ENCODE measurements around the gene LHFPL6. TPM values are rescaled to one million over a fixed set of nuclear protein-coding genes. Genes with fewer than 3 reads are reported as not detected.

Gene LHFPL6
- total RNA-seq, 2 donors from 2014 or later, result 0.36 to 0.81 TPM

GRCh38 chr13:39410096-39410901 lies 192.7 kb downstream of the LHFPL6 start:
- H3K36me3 Mint-ChIP-seq, result no peaks in the 10 kb centered on the region
- DNase-seq (ENCODE audit: low spot score) (no peak), ATAC-seq (no peak)
- H3K4me1 Mint-ChIP-seq (ENCODE audit: low read depth in 2 of 2), result no peaks in the 10 kb centered on the region
- H3K4me3 Mint-ChIP-seq, result no peak overlapping the region
- H3K27ac Mint-ChIP-seq, result no peak overlapping the region
- H3K27me3 Mint-ChIP-seq, result no peaks in the 10 kb centered on the region
- H3K9me3 Mint-ChIP-seq, result no peaks in the 10 kb centered on the region

DNA sequence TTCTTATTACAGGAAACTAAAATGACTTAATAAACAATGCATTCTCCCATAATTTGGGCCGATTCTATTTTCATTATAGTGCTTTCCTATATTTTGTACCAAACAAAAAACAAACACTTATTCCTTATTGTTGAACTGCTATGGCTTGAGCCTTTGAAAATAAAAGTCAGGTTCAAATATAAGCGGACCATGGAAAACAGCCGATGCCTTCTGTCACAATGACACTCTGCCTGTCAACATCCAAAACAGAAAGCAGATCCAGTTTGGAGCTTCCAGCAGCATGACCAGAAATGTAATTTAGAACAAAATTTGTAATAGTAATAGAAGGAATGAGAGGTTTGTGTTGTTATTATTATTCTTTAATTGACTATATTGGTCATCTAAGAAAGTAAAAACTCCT lies 194.5 kb downstream of the LHFPL6 start:
- H3K4me3 Mint-ChIP-seq, result no peak overlapping the region
- no peak for DNase-seq (ENCODE audit: low spot score)
- no peaks in the 10 kb centered on the region for H3K9me3 Mint-ChIP-seq
- H3K36me3 Mint-ChIP-seq, result no peaks in the 10 kb centered on the region
- no peak overlapping the region for H3K27ac Mint-ChIP-seq
- no peaks in the 10 kb centered on the region for H3K27me3 Mint-ChIP-seq
- ATAC-seq, result no peak
- no peaks in the 10 kb centered on the region for H3K4me1 Mint-ChIP-seq (ENCODE audit: low read depth in 2 of 2)

DNA sequence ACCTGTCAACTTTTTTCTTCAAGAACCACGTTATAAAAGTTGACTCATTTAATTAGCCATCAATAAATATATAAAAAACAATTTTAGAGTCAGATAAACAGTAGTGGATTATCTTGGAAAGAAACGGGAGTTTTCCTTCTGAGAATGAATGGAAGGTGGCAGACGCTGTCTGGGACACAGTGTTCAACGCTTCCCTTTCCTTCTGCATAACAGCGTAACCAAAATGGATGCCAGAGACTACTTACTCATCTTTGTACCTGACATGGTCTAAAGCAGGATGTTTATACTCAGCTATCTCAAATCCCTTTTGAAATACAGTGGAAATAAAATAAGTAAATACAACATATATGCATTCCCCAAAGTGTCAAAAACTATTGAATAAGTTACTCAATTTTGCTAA lies 195.2 kb downstream of the LHFPL6 start:
- H3K4me3 Mint-ChIP-seq, result no peak overlapping the region
- H3K27ac Mint-ChIP-seq, result no peak overlapping the region
- DNase-seq (ENCODE audit: low spot score) (no peak), ATAC-seq (no peak)
- H3K27me3 Mint-ChIP-seq, result no peaks in the 10 kb centered on the region
- H3K9me3 Mint-ChIP-seq, result no peaks in the 10 kb centered on the region
- no peaks in the 10 kb centered on the region for H3K4me1 Mint-ChIP-seq (ENCODE audit: low read depth in 2 of 2)
- H3K36me3 Mint-ChIP-seq, result no peaks in the 10 kb centered on the region

- ATAC-seq, result no peak
- Mint-ChIP-seq H3K36me3 (no peaks in the 10 kb centered on the region), H3K4me3 (no peak overlapping the region), H3K27me3 (no peaks in the 10 kb centered on the region), H3K9me3 (no peaks in the 10 kb centered on the region), H3K27ac (no peak overlapping the region), H3K4me1 (ENCODE audit: low read depth in 2 of 2) (no peaks in the 10 kb centered on the region)
- no peak for DNase-seq (ENCODE audit: low spot score)
Measured at GRCh38 chr13:39407138-39407537, 195.9 kb downstream of the LHFPL6 start.

DNA sequence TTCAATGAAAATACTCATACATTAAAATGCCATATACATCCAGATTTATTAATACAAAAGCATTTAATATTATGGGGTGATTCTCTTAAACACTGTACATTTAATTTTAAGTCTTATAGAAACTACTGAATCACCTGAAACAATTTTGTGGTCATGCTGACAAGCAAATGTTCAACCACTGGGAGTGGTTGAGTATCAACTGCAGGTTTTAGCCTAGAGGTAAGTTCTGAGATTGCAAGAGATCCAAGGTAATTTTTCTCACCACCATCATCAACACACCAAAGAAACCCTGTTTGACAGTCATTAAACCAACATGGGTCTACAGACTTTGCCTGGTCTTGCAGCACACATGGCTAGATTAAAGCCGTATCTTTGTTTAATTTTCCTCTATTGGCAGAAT lies 196.3 kb downstream of the LHFPL6 start:
- no peaks in the 10 kb centered on the region for H3K27me3 Mint-ChIP-seq
- no peak overlapping the region for H3K27ac Mint-ChIP-seq
- no peaks in the 10 kb centered on the region for H3K36me3 Mint-ChIP-seq
- no peaks in the 10 kb centered on the region for H3K4me1 Mint-ChIP-seq (ENCODE audit: low read depth in 2 of 2)
- H3K9me3 Mint-ChIP-seq, result no peaks in the 10 kb centered on the region
- no peak for DNase-seq (ENCODE audit: low spot score)
- no peak overlapping the region for H3K4me3 Mint-ChIP-seq
- no peak for ATAC-seq

DNA sequence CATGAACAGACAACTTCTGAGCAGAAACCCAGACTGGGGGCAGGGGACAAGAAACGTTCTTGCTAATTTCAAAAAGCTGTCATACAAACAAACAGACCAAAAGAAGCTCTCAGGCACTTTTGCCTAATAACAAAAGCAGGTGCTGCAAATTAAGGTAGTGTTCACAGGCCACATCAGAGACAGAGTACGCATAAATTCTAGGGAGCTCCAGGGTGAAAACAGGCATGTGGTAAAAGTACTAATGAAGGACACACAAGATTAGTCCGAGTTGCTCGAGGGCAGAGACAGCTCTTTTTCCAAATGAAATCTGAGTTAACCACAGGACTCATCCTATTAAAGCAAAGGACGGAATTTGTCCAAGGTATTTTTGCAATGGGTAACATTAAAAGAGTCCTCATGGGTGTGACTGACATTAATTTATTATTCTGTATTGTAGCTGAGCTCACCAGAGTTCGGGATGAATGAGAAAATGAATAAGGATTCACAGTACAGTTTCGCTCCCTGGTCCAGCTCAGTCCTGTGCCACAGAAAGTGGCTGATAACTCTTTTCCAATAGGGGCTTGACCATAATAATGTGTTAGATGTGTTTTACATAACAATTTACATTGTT lies 197.3 kb downstream of the LHFPL6 start:
- Mint-ChIP-seq H3K27me3 (no peaks in the 10 kb centered on the region), H3K9me3 (no peaks in the 10 kb centered on the region), H3K27ac (no peak overlapping the region), H3K4me1 (ENCODE audit: low read depth in 2 of 2) (no peaks in the 10 kb centered on the region), H3K4me3 (no peak overlapping the region), H3K36me3 (no peaks in the 10 kb centered on the region)
- no peak for DNase-seq (ENCODE audit: low spot score)
- ATAC-seq, result no peak

- Mint-ChIP-seq H3K4me3 (no peak overlapping the region), H3K4me1 (ENCODE audit: low read depth in 2 of 2) (no peaks in the 10 kb centered on the region), H3K9me3 (no peaks in the 10 kb centered on the region), H3K36me3 (no peaks in the 10 kb centered on the region), H3K27me3 (no peaks in the 10 kb centered on the region), H3K27ac (no peak overlapping the region)
- DNase-seq (ENCODE audit: low spot score) (no peak), ATAC-seq (no peak)
Measured at GRCh38 chr13:39405107-39405506, 197.9 kb downstream of the LHFPL6 start.

- DNase-seq (ENCODE audit: low spot score) (no peak), ATAC-seq (no peak)
- Mint-ChIP-seq H3K36me3 (no peaks in the 10 kb centered on the region), H3K27me3 (no peaks in the 10 kb centered on the region), H3K27ac (no peak overlapping the region), H3K4me3 (no peak overlapping the region), H3K4me1 (ENCODE audit: low read depth in 2 of 2) (no peaks in the 10 kb centered on the region), H3K9me3 (no peaks in the 10 kb centered on the region)
Measured at GRCh38 chr13:39403106-39403505, 199.9 kb downstream of the LHFPL6 start.

DNA sequence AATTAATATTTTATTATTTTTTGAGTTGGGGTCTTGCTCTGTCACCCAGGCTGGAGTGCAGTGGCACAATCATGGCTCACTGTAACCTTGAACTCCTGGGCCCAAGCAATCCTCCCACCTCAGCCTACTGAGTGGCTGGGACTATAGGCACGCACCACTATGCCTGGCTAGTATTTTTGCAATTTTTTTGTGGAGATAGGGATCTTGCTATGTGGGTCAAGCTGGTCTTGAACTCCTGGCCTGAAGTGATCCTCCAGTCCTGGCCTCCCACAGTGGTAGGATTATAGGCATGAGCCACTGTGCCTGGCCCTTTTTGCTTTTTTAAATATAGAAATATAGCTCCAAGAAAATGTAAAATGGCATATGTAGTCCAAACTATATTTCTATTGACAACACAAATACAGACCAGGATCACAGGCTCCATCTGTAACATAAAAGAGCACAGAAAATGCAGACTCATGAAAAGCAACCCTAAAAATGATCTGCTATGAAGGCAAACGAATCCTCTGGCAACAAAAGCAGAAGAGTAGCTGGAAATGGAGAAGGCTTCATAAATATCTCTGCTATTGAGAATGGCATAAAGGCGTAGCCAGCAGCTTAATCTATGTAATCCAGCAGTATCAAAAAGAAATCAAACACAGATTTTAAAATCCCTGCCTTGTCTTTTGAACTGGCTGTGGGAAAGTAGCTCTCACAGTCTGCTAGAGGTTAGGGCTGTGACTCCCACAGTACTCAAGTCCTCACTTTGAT lies 200.6 kb downstream of the LHFPL6 start:
- DNase-seq (ENCODE audit: low spot score) (no peak), ATAC-seq (no peak)
- Mint-ChIP-seq H3K36me3 (no peaks in the 10 kb centered on the region), H3K9me3 (no peaks in the 10 kb centered on the region), H3K4me3 (no peak overlapping the region), H3K27ac (no peak overlapping the region), H3K27me3 (no peaks in the 10 kb centered on the region), H3K4me1 (ENCODE audit: low read depth in 2 of 2) (no peaks in the 10 kb centered on the region)

- Mint-ChIP-seq H3K27ac (no peak overlapping the region), H3K4me3 (no peak overlapping the region), H3K4me1 (ENCODE audit: low read depth in 2 of 2) (no peaks in the 10 kb centered on the region), H3K9me3 (no peaks in the 10 kb centered on the region), H3K27me3 (no peaks in the 10 kb centered on the region), H3K36me3 (no peaks in the 10 kb centered on the region)
- DNase-seq (ENCODE audit: low spot score) (no peak), ATAC-seq (no peak)
Measured at GRCh38 chr13:39401756-39402155, 201.2 kb downstream of the LHFPL6 start.

- H3K9me3 Mint-ChIP-seq, result no peaks in the 10 kb centered on the region
- H3K36me3 Mint-ChIP-seq, result no peaks in the 10 kb centered on the region
- H3K27me3 Mint-ChIP-seq, result no peaks in the 10 kb centered on the region
- H3K4me3 Mint-ChIP-seq, result no peak overlapping the region
- no peak for ATAC-seq
- no peaks in the 10 kb centered on the region for H3K4me1 Mint-ChIP-seq (ENCODE audit: low read depth in 2 of 2)
- H3K27ac Mint-ChIP-seq, result no peak overlapping the region
- DNase-seq (ENCODE audit: low spot score), result no peak
Measured at GRCh38 chr13:39401046-39401705, 201.8 kb downstream of the LHFPL6 start.

- H3K9me3 Mint-ChIP-seq, result no peaks in the 10 kb centered on the region
Measured at GRCh38 chr13:39399102-39399501, 203.9 kb downstream of the LHFPL6 start.

DNA sequence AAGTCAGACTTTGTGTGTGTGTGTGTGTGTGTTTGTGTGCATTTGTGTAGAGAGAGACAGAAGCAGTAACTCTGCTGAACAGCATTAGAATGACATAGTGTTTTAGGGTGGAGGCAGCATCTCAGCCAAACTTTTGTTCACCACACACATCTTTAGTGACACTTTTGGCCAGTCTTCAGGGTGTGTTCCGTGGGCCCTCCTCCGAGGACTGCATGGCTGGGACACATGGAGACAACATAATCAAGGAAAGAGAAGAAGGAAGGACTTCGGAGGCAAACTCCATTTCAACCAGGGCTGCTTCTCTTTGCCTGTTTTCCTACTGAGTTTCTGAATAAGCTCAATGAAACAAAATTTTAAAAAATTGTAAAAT lies 205.1 kb downstream of the LHFPL6 start:
- Mint-ChIP-seq H3K4me3 (no peak overlapping the region), H3K27ac (no peak overlapping the region), H3K27me3 (no peaks in the 10 kb centered on the region), H3K9me3 (no peaks in the 10 kb centered on the region), H3K4me1 (ENCODE audit: low read depth in 2 of 2) (no peaks in the 10 kb centered on the region), H3K36me3 (no peaks in the 10 kb centered on the region)
- DNase-seq (ENCODE audit: low spot score) (no peak), ATAC-seq (no peak)

More at GRCh38 chr13:39399102-39399501, 203.9 kb downstream of the LHFPL6 start:
- ATAC-seq (no peak), DNase-seq (ENCODE audit: low spot score) (no peak)
- Mint-ChIP-seq H3K27me3 (no peaks in the 10 kb centered on the region), H3K4me1 (ENCODE audit: low read depth in 2 of 2) (no peaks in the 10 kb centered on the region), H3K4me3 (no peak overlapping the region), H3K36me3 (no peaks in the 10 kb centered on the region), H3K27ac (no peak overlapping the region)

All from natural killer cell treated with Interleukin-12 subunit alpha and Interleukin-12 subunit beta and Interleukin-15 and Interleukin-18, amount 100 ng/mL, for 72 hours (primary cell).